GM18519 (cell line): Measurements from ENCODE around the gene CDC42EP2.

Experiments
- ATAC-seq: cut with Tn5 transposase; IDR thresholded peaks from one replicate; pipeline ENCODE4 v1.9.1; 2021; ENCODE audit warnings: mild to moderate bottlenecking, moderate library complexity; ENCODE audit not compliant: unreplicated experiment, low FRiP score

CDC42EP2 gene, protein sequence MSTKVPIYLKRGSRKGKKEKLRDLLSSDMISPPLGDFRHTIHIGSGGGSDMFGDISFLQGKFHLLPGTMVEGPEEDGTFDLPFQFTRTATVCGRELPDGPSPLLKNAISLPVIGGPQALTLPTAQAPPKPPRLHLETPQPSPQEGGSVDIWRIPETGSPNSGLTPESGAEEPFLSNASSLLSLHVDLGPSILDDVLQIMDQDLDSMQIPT

DNA sequence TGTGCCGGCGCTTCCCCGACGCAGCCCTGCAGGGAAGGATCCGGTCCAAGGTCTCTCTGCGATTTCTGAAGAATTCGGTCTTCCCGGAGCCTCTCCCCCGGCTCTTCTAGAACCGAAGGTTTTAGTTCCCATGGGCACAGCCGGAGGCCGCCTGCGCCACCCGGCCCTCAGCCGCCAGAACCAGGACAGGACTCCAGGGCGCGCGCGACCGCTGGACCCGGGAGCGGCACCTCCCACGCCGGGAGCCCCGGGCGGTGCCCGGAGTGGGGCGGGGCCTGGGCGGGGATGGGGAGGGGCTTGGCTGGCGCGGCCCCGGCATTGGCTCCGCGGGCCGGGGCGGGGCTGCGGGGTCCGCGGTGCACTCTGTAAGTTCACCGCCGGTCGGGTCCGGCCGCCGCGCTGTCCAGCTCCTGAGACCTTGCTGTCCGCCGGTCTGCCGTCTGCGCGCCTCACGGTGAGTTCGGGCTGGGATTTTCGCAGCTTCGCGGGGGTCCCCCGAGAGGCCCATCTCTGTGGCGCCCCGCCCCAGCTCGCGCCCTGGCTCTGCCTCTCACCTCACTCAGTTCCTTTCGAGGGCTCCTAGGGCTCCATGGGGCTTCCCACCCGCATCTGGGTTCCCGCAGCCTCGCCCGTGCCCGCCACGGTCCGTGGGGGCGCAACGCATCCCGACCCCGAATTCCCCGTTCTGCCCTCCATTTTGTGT is at the start of gene CDC42EP2:
Gene CDC42EP2, plus strand, starts transcription at position 366 of the 703 bp plus-strand sequence. CDS start 6,033 bp downstream, outside the sequence.
- ATAC-seq: no peak

DNA sequence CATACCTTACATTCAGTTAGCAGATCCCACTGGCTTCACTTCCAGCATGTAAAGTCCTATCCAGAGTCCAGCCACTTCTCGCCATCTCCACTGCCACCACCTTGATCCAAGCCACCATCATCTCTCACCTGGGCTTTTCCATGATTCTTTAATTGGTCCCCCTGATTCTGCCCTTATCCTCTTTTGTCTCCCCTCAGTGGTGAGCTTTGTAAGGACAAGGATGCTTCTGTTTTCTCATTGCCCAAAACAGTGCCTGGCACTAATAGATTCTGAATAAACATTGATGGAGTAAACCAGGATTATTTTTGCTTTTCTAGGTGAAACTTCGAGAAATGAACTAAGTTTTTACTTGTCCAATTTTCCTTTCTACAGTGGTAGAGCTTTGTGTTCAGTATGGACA is 48.5 kb upstream of the CDC42EP2 start:
- ATAC-seq: no peak

DNA sequence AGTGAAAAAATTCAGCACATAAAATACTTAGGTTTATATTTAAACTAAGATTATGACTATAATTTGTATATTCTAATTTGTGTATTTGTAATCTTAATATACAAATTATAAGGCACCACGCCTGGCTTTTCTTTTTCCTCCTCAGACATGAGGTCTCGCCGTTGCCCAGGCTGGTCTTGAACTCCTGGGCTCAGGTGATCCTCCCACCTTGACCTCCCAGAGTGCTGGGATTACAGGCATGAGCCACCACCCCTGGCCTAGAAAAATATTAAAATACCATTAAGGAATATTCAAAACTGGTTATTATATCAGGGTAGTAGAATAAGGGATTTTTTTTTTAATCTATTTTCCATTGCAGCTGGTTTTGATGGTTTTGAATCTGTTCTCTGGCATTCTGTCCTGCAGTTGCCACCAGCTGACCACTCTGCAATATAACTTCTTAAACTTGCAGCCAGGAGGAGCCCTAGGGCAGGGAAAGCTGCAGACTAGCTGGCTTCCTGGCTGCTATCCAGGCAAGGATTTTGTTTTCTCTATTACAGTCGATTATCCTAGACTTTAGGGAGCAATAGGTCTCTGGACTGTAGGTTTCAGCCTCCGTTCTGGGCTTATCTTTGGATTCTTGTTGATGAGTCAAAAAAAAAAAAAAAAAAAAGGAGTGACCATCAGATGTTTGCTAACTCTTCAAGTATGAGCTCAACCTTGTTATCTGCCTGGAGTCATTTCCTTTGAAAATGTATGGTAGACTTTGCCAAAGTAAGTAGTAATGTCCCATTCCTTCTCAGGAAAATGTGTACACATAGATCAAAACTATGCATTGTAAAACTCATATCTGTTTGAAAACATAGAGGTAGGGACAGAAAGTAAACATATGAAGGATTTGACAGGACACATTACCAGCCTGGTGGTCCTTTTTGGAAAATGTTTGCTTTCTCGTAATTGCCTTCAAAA is 39.7 kb upstream of the CDC42EP2 start:
- no peak for ATAC-seq

DNA sequence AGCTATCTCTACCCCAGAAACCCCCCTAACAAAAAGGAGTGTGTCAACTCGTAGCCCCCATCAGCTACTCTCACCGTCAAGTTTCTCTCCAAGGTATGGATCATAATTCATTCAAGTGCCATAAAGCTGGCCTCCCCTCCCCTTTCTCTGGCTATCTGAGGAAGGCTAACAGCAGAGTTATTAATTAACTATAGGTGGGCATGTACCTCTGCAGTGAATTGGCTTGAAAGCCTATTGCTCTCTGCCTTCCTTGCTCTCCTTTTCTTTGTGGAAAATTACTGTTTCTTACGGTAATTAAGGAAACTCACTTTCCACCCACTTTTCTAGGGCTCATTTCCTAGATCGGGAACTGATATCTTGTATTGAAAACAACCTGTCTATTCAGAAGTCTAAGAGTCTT is 38.8 kb upstream of the CDC42EP2 start:
- no peak for ATAC-seq

- no peak for ATAC-seq
Measured at GRCh38 chr11:65277631-65278277, 36.9 kb upstream of the CDC42EP2 start.

DNA sequence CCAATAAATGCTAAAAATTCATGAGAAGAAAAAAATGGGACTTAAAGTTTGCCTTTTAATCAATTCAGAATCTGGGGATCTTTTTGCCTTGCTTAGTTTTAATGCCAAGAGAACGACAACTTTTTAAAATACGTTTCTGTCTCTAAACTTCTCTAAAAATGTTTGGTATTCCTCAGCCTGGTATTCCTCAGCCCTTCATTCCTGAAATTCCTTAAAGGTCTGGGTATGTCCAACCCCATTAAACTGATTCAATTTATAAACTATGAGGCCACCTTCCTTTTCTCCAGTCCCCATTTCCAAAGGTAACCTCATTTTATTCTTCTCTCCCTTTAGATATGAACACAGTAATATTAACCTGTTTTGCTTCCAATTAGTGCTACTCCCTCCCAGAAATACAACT is 36.3 kb upstream of the CDC42EP2 start:
- ATAC-seq: no peak

DNA sequence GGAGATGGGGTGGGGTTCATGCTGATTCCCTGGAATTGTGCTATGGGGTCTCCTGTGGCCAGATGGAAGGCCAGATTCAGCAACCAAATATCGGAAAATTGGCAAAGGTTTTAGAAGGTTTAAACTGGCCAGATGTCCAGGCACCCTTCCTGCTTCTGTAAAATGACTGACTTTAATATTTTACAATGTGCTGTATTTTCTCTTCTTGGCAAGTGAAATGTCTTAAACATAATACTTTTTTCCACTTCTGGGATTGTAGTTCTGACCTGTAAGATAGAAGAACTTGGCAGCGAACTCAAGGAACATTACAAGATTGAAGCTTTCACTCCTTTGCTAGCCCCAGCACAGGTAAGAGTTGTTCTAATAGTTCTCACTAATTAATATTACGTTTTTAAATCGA is 35.4 kb upstream of the CDC42EP2 start:
- ATAC-seq: no peak

DNA sequence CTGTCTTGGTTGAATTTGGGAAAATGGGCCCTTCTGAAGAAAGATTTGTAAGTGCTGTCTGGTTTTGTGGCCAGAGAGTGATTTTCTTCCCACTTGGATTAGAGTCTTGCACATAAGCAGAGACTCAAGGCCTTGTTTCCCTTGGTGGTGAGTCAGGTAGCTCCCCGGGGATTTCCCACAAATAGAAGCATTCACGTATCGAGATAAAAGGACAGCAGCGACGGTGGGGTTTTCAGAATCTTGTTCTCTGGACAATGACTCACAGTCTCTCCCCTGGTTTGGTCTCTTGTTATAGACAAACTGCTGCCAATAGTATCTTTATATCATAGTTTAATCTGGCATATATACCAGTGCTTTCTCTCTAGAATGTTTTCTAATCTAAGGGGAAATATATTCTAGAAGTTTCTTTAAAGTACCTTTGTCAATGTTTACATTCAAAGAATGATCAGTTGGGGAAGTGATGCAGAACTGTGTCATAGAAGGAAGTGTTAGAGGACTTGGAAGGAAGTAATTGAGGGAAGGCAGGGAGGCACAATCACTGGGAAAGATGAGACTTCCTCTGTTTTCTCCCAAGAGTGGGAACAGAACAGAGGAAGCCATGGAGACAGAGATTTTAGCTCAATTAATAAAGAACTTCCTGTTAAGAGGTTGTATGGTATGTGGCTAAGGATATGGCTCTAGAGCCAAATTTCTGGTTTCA is 34.8 kb upstream of the CDC42EP2 start:
- no peak for ATAC-seq

DNA sequence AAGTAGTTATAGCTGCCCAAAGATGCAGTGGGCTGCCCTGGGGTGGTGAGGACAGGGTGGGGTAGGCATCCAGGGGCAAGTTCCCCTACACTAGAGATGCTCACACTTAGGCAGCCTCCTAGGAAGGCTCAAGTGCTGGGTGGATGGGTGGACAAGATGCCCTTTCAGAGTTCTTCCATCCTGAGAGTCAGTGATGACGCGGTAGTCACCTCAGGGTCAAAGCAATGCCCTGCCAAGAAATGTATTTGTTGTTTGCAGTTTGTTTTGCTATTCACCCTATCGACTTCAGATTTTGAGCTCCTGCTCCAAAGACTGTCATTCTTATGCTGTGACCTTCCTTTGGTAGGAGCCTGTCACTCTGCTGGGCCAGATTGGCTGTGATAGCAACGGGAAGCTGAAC is 34.0 kb upstream of the CDC42EP2 start:
- ATAC-seq: no peak

DNA sequence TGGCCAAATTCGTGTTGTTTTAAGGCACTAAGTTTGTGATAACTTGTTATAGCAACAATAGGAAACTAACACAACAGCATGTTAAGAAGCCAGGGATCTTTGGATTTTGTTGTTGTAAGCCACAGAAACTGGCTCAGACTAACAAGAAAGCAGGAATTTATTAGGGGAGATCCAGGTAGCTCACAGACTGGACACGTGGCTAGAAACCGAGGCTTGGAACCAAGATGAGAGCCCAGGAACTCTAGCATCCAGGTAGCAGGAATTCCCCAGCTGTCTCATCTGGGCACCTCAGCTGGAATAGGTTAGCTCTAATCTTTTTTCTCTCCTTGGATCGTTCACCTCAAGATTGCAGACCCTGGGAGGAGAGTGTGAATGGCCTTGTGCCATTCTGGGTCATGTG is 28.0 kb upstream of the CDC42EP2 start:
- no peak for ATAC-seq

DNA sequence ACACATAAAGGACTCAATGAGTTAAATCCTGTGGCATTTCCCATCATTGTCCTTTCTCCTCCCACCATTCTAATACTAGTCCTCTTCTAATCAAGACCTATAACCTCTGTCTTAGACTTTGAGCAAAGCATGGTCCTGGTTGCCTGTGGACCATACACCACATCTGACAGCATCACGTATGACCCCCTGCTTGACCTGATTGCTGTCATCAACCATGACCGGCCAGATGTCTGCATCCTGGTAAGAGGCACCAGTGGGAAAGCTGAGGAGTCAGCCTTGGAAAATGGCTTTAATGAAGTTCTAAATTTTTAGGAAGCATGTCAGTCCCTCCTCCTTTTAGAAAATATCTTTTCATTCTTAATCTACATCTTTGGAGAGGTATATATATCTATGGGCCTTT is 27.1 kb upstream of the CDC42EP2 start:
- ATAC-seq: no peak

DNA sequence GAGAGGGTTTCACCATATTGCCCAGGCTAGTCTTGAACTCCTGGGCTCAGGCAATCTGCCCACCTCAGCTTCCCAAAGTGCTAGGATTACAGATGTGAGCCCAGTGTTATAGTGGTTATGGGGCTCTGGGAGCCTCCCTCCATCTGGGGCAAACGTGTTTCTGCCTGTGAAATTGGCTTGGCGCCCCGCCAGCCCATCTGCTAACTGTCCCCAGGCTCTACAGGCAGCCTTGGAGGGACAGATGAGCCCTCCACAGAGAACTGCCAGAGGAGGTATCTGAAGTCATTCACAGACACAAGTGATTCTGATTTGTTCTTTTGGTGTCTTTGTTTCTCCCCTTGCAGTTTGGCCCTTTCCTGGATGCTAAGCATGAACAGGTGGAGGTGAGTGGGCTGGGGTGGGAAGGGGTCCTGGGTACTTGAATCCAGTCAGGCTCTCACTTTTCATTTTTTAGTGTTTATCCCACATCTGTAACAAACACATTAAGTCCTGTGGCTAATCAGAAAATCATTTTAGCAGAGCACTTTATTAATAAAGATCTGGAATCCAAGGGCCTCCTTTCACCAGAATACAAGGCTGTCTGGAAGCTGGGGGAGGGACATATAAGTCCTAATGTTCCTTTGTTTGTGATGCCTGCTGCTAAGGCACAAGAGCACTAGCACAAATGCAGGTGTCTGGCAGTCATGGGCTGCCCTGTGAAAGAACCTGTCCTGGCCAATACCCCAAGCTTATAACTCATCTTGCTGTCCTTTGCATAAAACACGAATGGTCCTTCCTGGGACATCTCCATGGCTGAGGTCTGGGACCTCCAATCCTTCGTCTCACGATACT is 25.7 kb upstream of the CDC42EP2 start:
- ATAC-seq: no peak

DNA sequence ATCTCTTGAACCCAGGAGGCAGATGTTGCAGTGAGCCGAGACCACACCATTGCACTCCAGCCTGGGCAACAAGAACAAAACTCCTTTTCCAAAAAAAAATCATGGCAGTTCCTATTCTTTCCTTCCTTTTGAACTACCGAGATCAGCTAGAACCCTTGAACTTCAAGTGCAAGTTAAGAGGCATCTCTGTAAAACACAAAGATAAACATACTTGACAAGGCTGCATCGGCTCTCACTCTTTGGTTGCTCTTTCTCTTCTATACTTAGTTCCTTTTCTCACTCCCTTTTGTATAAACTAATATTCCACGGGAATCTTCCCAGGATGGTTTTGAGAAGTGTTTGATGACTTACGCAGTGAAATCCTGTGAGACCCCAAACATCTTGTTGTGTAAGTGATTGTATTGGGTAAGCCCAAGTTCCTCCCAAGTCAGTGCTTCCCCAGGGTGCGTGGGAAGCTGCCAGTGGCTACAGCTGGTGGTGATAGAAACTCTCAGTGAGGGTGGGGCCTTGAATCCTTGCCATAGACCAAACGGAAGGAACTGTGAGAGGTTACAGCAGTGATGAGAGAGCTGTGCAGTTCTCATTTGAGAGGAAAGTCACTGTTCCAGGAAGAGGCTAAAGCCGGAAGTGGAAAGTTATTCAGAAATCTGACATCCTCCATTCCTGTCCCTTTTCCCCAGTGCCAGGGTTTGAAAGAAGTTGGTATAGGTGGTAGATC is 24.1 kb upstream of the CDC42EP2 start:
- ATAC-seq: no peak

DNA sequence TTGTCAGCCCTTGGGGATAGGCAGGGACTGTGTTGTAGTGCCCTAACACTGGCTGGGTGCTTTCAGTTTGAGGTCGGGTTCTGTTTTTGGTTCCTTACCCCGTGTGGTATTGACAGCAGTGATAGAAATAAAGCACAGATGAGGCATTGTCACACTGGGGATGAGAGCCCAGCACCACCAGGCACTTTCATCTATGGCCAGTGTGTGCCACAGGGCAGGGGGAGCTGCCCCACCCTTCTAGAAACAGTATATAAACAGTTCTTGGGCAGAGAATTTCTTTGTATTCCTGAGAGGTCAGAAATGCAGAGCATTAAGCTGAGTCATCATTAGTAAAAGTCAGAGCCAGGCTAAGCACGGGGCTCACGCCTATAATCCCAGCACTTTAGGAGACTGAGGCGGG is 23.1 kb upstream of the CDC42EP2 start:
- ATAC-seq: no peak

- no peak for ATAC-seq
Measured at GRCh38 chr11:65292890-65293289, 21.8 kb upstream of the CDC42EP2 start.

DNA sequence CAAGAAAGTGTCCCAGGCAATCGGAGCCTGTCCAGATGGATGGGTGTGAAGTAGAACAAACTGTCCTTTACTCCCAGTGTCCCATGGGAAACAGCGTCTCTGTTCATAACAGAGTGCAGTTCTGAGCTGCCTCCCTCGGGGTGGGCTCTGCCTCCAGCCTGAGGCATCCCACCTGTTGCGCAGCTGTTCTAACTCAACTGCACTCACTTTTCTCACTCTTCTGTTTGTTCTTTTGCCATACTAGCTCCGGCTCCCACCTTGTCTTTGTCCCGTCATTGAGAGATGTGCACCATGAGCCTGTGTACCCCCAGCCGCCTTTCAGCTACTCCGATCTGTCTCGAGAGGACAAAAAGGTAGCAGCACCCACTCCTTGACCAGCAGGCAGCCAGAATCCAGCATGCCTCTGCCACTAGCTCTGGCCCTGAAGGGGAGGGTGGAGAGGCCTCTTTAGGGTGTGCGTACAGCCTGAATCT is 20.7 kb upstream of the CDC42EP2 start:
- no peak for ATAC-seq

DNA sequence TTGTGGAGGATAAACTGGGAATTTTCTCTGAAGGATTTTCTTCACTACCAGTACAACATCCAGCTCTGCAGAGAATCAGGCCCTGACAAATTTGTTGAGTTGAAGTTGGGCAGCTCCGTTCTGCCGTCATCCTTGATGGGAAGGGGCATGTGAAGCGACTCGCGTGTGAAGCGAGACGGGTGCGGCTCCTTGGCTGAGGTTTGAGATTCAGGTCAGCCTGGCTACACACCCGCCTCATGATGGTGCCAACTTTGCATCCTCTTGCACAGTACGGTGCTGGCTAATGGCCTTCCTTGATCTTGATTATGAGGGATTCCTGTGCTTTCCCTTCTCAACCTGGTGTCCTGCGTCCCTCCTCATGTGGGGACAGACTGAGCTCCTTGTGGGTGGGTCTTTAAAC is 19.7 kb upstream of the CDC42EP2 start:
- no peak for ATAC-seq

DNA sequence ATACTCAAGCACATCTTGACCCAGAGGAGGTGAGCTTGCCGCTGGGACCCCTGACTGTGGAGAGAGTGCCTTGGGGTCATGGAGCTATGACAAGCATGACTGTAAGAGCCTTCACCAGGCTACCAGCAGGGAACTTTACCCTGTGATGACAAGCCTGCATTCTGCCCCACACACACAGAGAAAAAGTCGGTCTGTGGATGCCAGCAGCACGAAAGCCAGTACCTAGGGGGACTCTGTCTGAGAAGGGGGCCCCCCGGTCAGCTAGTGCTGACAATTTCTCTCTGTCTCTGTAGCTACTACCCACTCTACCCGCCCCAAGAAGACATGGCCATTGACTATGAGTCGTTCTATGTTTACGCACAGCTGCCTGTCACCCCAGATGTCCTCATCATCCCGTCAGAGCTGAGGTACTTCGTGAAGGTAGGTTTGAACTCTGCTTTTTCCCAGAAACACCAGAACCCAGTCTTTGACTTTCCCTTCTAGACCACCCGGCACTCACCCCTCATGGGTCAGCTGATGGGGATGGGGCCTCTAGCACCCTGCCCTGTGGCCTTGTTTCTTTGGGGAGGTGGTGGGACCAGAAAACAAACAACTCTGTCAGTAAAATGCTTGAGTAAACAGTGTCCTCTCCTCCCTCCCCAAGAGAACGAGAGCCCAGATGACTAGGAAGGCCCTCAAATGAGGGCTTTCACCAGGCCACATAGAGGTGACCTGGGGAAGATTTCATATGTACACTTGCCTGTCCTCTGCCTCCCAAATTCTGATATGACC is 18.9 kb upstream of the CDC42EP2 start:
- ATAC-seq: no peak
